ACC112 (cell line): ENCODE data around the gene WDR7.

ENCODE experiments used
- H2AFZ ChIP-seq: fragments of 200-600 bp; sonication (generic); one replicate; pipeline ENCODE4 v1.6.0; 2017; ENCODE audit warnings: antibody characterized with exemption, low read length; ENCODE audit not compliant: unreplicated experiment
- H3K27ac ChIP-seq: fragments of 200-600 bp; sonication (generic); 2 replicates; pipeline ENCODE4 v1.5.1; 2014; ENCODE audit warnings: low read depth, mild to moderate bottlenecking, antibody characterized with exemption, low read length, moderate library complexity
- H3K27me3 ChIP-seq: fragments of 200-600 bp; sonication (generic); 2 replicates; pipeline ENCODE4 v1.6.1; 2014; ENCODE audit warnings: mild to moderate bottlenecking, antibody characterized with exemption, low read length, moderate library complexity, mixed read lengths; ENCODE audit not compliant: insufficient read depth
- H3K36me3 ChIP-seq: fragments of 200-600 bp; sonication (generic); 2 replicates; pipeline ENCODE4 v1.6.1; 2016; ENCODE audit warnings: mild to moderate bottlenecking, antibody characterized with exemption, low read length, moderate library complexity, mixed read lengths; ENCODE audit not compliant: insufficient read depth
- H3K4me1 ChIP-seq: fragments of 200-600 bp; sonication (generic); one replicate; pipeline ENCODE4 v1.6.1; 2016; ENCODE audit warnings: low read length, mixed read lengths; ENCODE audit not compliant: insufficient read depth, unreplicated experiment, control insufficient read depth
- H3K4me3 ChIP-seq: fragments of 200-600 bp; sonication (generic); 2 replicates; pipeline ENCODE4 v1.5.1; 2014; ENCODE audit warnings: mild to moderate bottlenecking, low read depth, low read length
- H3K79me2 ChIP-seq: fragments of 200-600 bp; sonication (generic); one replicate; pipeline ENCODE4 v1.6.0; 2016; ENCODE audit warnings: low read length; ENCODE audit not compliant: control insufficient read depth, unreplicated experiment, insufficient read depth

Gene WDR7

GRCh38 chr18:56747032-56747658 is 96.0 kb downstream of the WDR7 start:
- H3K27me3 ChIP-seq: no peaks in the 10 kb centered on the region
- H3K27ac ChIP-seq: no peak overlapping the region
- no peaks in the 10 kb centered on the region for H3K36me3 ChIP-seq
- H3K4me1 ChIP-seq: no peaks in the 10 kb centered on the region
- H2AFZ ChIP-seq: no peak overlapping the region
- no peak overlapping the region for H3K4me3 ChIP-seq
- H3K79me2 ChIP-seq: no peaks in the 10 kb centered on the region

- Histone ChIP-seq H3K36me3 (no peaks in the 10 kb centered on the region), H3K4me3 (no peak overlapping the region), H3K27me3 (no peaks in the 10 kb centered on the region), H3K4me1 (no peaks in the 10 kb centered on the region), H2AFZ (no peak overlapping the region), H3K79me2 (no peaks in the 10 kb centered on the region), H3K27ac (no peak overlapping the region)
Observed at GRCh38 chr18:56747857-56748256, 96.7 kb downstream of the WDR7 start.

- no peak overlapping the region for H2AFZ ChIP-seq
- no peaks in the 10 kb centered on the region for H3K27me3 ChIP-seq
- H3K79me2 ChIP-seq: no peaks in the 10 kb centered on the region
- no peaks in the 10 kb centered on the region for H3K4me1 ChIP-seq
- no peaks in the 10 kb centered on the region for H3K36me3 ChIP-seq
- H3K27ac ChIP-seq: no peak overlapping the region
- H3K4me3 ChIP-seq: no peak overlapping the region
Observed at GRCh38 chr18:56748698-56749268, 97.6 kb downstream of the WDR7 start.

GRCh38 chr18:56756966-56757365 is 105.8 kb downstream of the WDR7 start:
- Histone ChIP-seq H3K4me1 (no peaks in the 10 kb centered on the region), H3K79me2 (no peaks in the 10 kb centered on the region), H3K27me3 (no peaks in the 10 kb centered on the region), H3K36me3 (no peaks in the 10 kb centered on the region), H3K4me3 (no peak overlapping the region), H2AFZ (no peak overlapping the region), H3K27ac (no peak overlapping the region)

GRCh38 chr18:56770097-56770496 is 118.9 kb downstream of the WDR7 start:
- Histone ChIP-seq H3K27ac (no peak overlapping the region), H2AFZ (no peak overlapping the region), H3K79me2 (no peaks in the 10 kb centered on the region), H3K36me3 (no peaks in the 10 kb centered on the region), H3K27me3 (no peaks in the 10 kb centered on the region), H3K4me3 (no peak overlapping the region), H3K4me1 (no peaks in the 10 kb centered on the region)

- Histone ChIP-seq H3K4me1 (no peaks in the 10 kb centered on the region), H3K36me3 (no peaks in the 10 kb centered on the region), H3K27ac (no peak overlapping the region), H3K27me3 (no peaks in the 10 kb centered on the region), H3K79me2 (no peaks in the 10 kb centered on the region), H3K4me3 (no peak overlapping the region), H2AFZ (no peak overlapping the region)
Observed at GRCh38 chr18:56770873-56771272, 119.7 kb downstream of the WDR7 start.

- no peaks in the 10 kb centered on the region for H3K27me3 ChIP-seq
- no peak overlapping the region for H2AFZ ChIP-seq
- H3K4me1 ChIP-seq: no peaks in the 10 kb centered on the region
- no peak overlapping the region for H3K4me3 ChIP-seq
- H3K27ac ChIP-seq: no peak overlapping the region
- no peaks in the 10 kb centered on the region for H3K79me2 ChIP-seq
- H3K36me3 ChIP-seq: no peaks in the 10 kb centered on the region
Observed at GRCh38 chr18:56775701-56776100, 124.5 kb downstream of the WDR7 start.

- Histone ChIP-seq H3K4me3 (no peak overlapping the region), H3K27me3 (no peaks in the 10 kb centered on the region), H3K27ac (no peak overlapping the region), H3K4me1 (no peaks in the 10 kb centered on the region), H3K79me2 (no peaks in the 10 kb centered on the region), H2AFZ (no peak overlapping the region), H3K36me3 (no peaks in the 10 kb centered on the region)
Observed at GRCh38 chr18:56787390-56787789, 136.2 kb downstream of the WDR7 start.

GRCh38 chr18:56789004-56789888 is 138.1 kb downstream of the WDR7 start:
- Histone ChIP-seq H3K27me3 (no peaks in the 10 kb centered on the region), H2AFZ (no peak overlapping the region), H3K4me1 (no peaks in the 10 kb centered on the region), H3K36me3 (no peaks in the 10 kb centered on the region), H3K4me3 (no peak overlapping the region), H3K79me2 (no peaks in the 10 kb centered on the region), H3K27ac (no peak overlapping the region)

- no peak overlapping the region for H2AFZ ChIP-seq
- no peaks in the 10 kb centered on the region for H3K79me2 ChIP-seq
- H3K27ac ChIP-seq: no peak overlapping the region
- H3K4me3 ChIP-seq: no peak overlapping the region
- H3K27me3 ChIP-seq: no peaks in the 10 kb centered on the region
- H3K36me3 ChIP-seq: no peaks in the 10 kb centered on the region
- no peaks in the 10 kb centered on the region for H3K4me1 ChIP-seq
Observed at GRCh38 chr18:56789889-56790180, 138.7 kb downstream of the WDR7 start.

- Histone ChIP-seq H3K27ac (no peak overlapping the region), H2AFZ (no peak overlapping the region), H3K36me3 (no peaks in the 10 kb centered on the region), H3K79me2 (no peaks in the 10 kb centered on the region), H3K4me1 (peaks cover 21% of the 10 kb centered on the region), H3K4me3 (no peak overlapping the region), H3K27me3 (no peaks in the 10 kb centered on the region)
Observed at GRCh38 chr18:56795381-56795780, 144.2 kb downstream of the WDR7 start.
